GM12878 (cell line): Measurements from ENCODE around the gene TGFBR1. TPM values are rescaled to one million over a fixed set of nuclear protein-coding genes. Genes with fewer than 3 reads are reported as not detected.

ENCODE experiments used
- ATAC-seq: fragments of 200-7000 bp; cut with Tn5 transposase; 3 replicates; pipeline ENCODE4 v1.9.1; 2020; ENCODE audit warnings: mild to moderate bottlenecking, moderate library complexity
- BruUV-seq: library from RNA; stranded (reverse); fragments of 400-500 nt; replicated peaks from 2 replicates; lab custom pipeline; 2021; lab: Mats Ljungman, UMichigan
- CTCF ChIA-PET: fragments of 300-600 bp; sonication (Branson Sonifier 250); formaldehyde crosslinking; extraction: SDS; loops from one replicate; lab custom pipeline; 2021; ENCODE audit warnings: inconsistent platforms; lab: Yijun Ruan, JAX
- POLR2A ChIA-PET: fragments of 350-600 bp; formaldehyde crosslinking; extraction: SDS; loops from one replicate; lab custom pipeline; 2021; ENCODE audit warnings: inconsistent platforms; lab: Charles Lee
- RAD21 ChIA-PET: fragments of 300-600 bp; sonication (Branson Sonifier 250); formaldehyde crosslinking; loops from one replicate; lab custom pipeline; 2023; ENCODE audit warnings: antibody characterized with exemption; ENCODE audit not compliant: unreplicated experiment; lab: Charles Lee
- SMC1A ChIA-PET: fragments of 300-600 bp; sonication (Branson Sonifier 250); formaldehyde crosslinking; loops from one replicate; lab custom pipeline; 2023; ENCODE audit not compliant: unreplicated experiment, uncharacterized antibody; lab: Charles Lee
- DNase-seq: peaks from one replicate; pipeline ENCODE4 v3.0.0-alpha.2; 2011; ENCODE audit warnings: low read depth, low spot score
- FAIRE-seq: peaks from 3 replicates; lab custom pipeline; 2011; peaks lifted over from hg19 to GRCh38; lab: Jason Lieb, UNC
- H2AFZ ChIP-seq: 2 replicates; pipeline ENCODE4 v1.6.0; 2011; ENCODE audit warnings: low read depth, low read length, control low read depth; ENCODE audit not compliant: control insufficient read depth
- H3K27ac ChIP-seq: 2 replicates; pipeline ENCODE4 v1.5.1; 2011; ENCODE audit warnings: control low read depth; ENCODE audit not compliant: control insufficient read depth, insufficient read depth
- H3K27me3 ChIP-seq, 2 experiments: replicated peaks in 1 of 2; 2 replicates each; pipeline versions ENCODE4 v1.6.0 to v1.6.1; 2011; ENCODE audit warnings: low read length in 1 of 2; ENCODE audit not compliant: control insufficient read depth in 2 of 2, insufficient read depth in 2 of 2
- H3K36me3 ChIP-seq, 2 experiments: 2 replicates each; pipeline ENCODE4 v1.5.1; 2011; ENCODE audit warnings: low read length in 1 of 2; ENCODE audit not compliant: control insufficient read depth in 2 of 2, insufficient read depth in 2 of 2
- H3K4me1 ChIP-seq: 2 replicates; pipeline ENCODE4 v1.6.1; 2011; ENCODE audit warnings: mild to moderate bottlenecking, low read length, moderate library complexity, mixed read lengths; ENCODE audit not compliant: control insufficient read depth, insufficient read depth
- H3K4me2 ChIP-seq: 2 replicates; pipeline ENCODE4 v1.6.0; 2011; ENCODE audit warnings: control low read depth; ENCODE audit not compliant: control insufficient read depth, insufficient read depth
- H3K4me3 ChIP-seq: fragments of 200-600 bp; sonication (generic); 2 replicates; pipeline ENCODE4 v1.5.1; 2016
- H3K79me2 ChIP-seq: 2 replicates; pipeline ENCODE4 v1.6.0; 2011; ENCODE audit warnings: low read length; ENCODE audit not compliant: control insufficient read depth, insufficient read depth
- H3K9ac ChIP-seq: 2 replicates; pipeline ENCODE4 v1.8.0; 2011; ENCODE audit warnings: low read length, control low read depth, mixed read lengths; ENCODE audit not compliant: control insufficient read depth, insufficient read depth
- H3K9me3 ChIP-seq: replicated peaks from 3 replicates; pipeline ENCODE4 v1.5.1; 2011; ENCODE audit warnings: mild to moderate bottlenecking, low read length; ENCODE audit not compliant: control insufficient read depth, insufficient read depth
- H4K20me1 ChIP-seq: 2 replicates; pipeline ENCODE4 v1.6.0; 2011; ENCODE audit not compliant: control insufficient read depth, insufficient read depth
- CBX5 ChIP-seq: sonication (generic); IDR thresholded peaks from 2 replicates; pipeline ENCODE4 v1.6.1; 2016; ENCODE audit warnings: low read depth, moderate library complexity, mild to moderate bottlenecking, inconsistent platforms
- CHD4 ChIP-seq: fragments of 200-600 bp; sonication (generic); IDR thresholded peaks from 2 replicates; pipeline ENCODE4 v1.6.1; 2016; ENCODE audit warnings: mild to moderate bottlenecking
- FOS ChIP-seq: IDR thresholded peaks from 3 replicates; pipeline ENCODE4 v1.6.1; 2011; ENCODE audit warnings: borderline replicate concordance; ENCODE audit not compliant: insufficient read length; ENCODE audit errors: extremely low read depth
- GABPA ChIP-seq: IDR thresholded peaks from 2 replicates; pipeline ENCODE4 v1.6.1; 2014; ENCODE audit warnings: antibody characterized with exemption, low read depth, mild to moderate bottlenecking, inconsistent platforms
- IRF3 ChIP-seq: fragments of 450-650 bp; IDR thresholded peaks from 2 replicates; pipeline ENCODE4 v1.6.1; 2014; ENCODE audit warnings: mild to moderate bottlenecking
- MYB ChIP-seq: fragments of 150-350 bp; IDR thresholded peaks from 2 replicates; pipeline ENCODE4 v1.6.1; 2014; ENCODE audit warnings: mild to moderate bottlenecking, low read depth, low read length, borderline replicate concordance
- NFYB ChIP-seq: IDR thresholded peaks from 2 replicates; pipeline ENCODE4 v1.6.1; 2011; ENCODE audit warnings: low read depth, mild to moderate bottlenecking, low read length, improper control_type of control experiment, moderate library complexity; ENCODE audit not compliant: insufficient read depth
- NRF1 ChIP-seq: conservative IDR thresholded peaks from 2 replicates; pipeline ENCODE4 v1.6.1; 2011; ENCODE audit warnings: mild to moderate bottlenecking, low read depth, low read length, improper control_type of control experiment
- PML ChIP-seq: IDR thresholded peaks from 2 replicates; pipeline ENCODE4 v1.6.1; 2012; ENCODE audit warnings: low read length, inconsistent platforms
- POLR2AphosphoS2 ChIP-seq: IDR thresholded peaks from 2 replicates; pipeline ENCODE4 v1.6.1; 2011; ENCODE audit warnings: low read depth, mild to moderate bottlenecking, low read length, improper control_type of control experiment, moderate library complexity
- RAD51 ChIP-seq: fragments of 450-650 bp; IDR thresholded peaks from 2 replicates; pipeline ENCODE4 v1.6.1; 2016; ENCODE audit warnings: moderate library complexity, mild to moderate bottlenecking, inconsistent platforms
- SMAD1 ChIP-seq: fragments of 450-650 bp; IDR thresholded peaks from 2 replicates; pipeline ENCODE4 v1.6.1; 2018; ENCODE audit warnings: mild to moderate bottlenecking, low read depth; ENCODE audit not compliant: partially characterized antibody
- SMAD5 ChIP-seq: IDR thresholded peaks from 2 replicates; pipeline ENCODE4 v1.6.1; 2016; ENCODE audit warnings: antibody characterized with exemption, low read depth
- SREBF2 ChIP-seq: IDR thresholded peaks from 2 replicates; pipeline ENCODE4 v1.6.1; 2012; ENCODE audit warnings: mild to moderate bottlenecking, low read length
- TCF3 ChIP-seq: IDR thresholded peaks from 2 replicates; pipeline ENCODE4 v1.6.1; 2012; ENCODE audit warnings: low read depth, mild to moderate bottlenecking, low read length, borderline replicate concordance; ENCODE audit not compliant: insufficient read depth
- YBX1 ChIP-seq: fragments of 450-650 bp; IDR thresholded peaks from 2 replicates; pipeline ENCODE4 v1.6.1; 2016; ENCODE audit warnings: antibody characterized with exemption
- WGBS: methylation state at CpG from one replicate; pipeline ENCODE4 v1.1.6; 2016; ENCODE audit warnings: low lambda C conversion rate; ENCODE audit not compliant: insufficient replicate concordance, insufficient coverage; ENCODE audit errors: missing lambda C conversion rate; 5-methylcytosine and 5-hydroxymethylcytosine counted together
- in situ Hi-C: fragments of 300-500 bp; cut with MboI; formaldehyde crosslinking; loops from 9 replicates; pipeline ENCODE4 v1.14.3; 2018; ENCODE audit warnings: mixed read lengths
- intact Hi-C: fragments of 100-400 bp; cut with micrococcal nuclease; formaldehyde crosslinking; loops from one replicate; pipeline ENCODE4 v1.14.2; 2022; ENCODE audit not compliant: unreplicated experiment
- polyA plus RNA-seq, 11 experiments: library from polyadenylated mRNA; depleted of rRNA in 4 of 11; unstranded in 6 of 11; stranded (reverse) in 5 of 11; fragments of >200 nt; fragmentation: Nextera tagmentation in 4 of 11; fragmentation: Illumina TruSeq in 1 of 11; extraction: Ambion mirVana in 4 of 11; extraction: Trizol in 1 of 11; gene quantifications; 1 replicate in 1 of 11; 2 replicates in 10 of 11; pipeline versions ENCODE4 v1.2.1 to v1.2.3, GENCODE V29; 2011 to 2016; ENCODE audit warnings: inconsistent platforms in 2 of 11, missing spikeins in 2 of 11, low read depth in 1 of 11
- total RNA-seq, 4 experiments: library from RNA; depleted of rRNA in 3 of 4; stranded (reverse); fragments of >200 nt in 3 of 4; fragmentation: Illumina TruSeq in 1 of 4; extraction: Trizol in 1 of 4; gene quantifications; 2 replicates each; pipeline versions ENCODE4 v1.2.1 to v1.2.3, GENCODE V29; 2013 to 2021
- TF ChIP-seq, protein P1 (sequence below): fragments of 450-650 bp; IDR thresholded peaks from 2 replicates; pipeline ENCODE4 v1.6.1; 2017; ENCODE audit warnings: mild to moderate bottlenecking, moderate library complexity
- TF ChIP-seq, protein P2 (sequence below): IDR thresholded peaks from 2 replicates; pipeline ENCODE4 v1.6.1; 2012; ENCODE audit warnings: low read depth, low read length, improper control_type of control experiment

TGFBR1 gene
- total and polyA plus RNA-seq, 10 of the 15 experiments (the other 5 are each of a cell fraction or from before 2014, with no cell fraction given) = 2.9 to 27.2 (median 16.6) TPM

DNA sequence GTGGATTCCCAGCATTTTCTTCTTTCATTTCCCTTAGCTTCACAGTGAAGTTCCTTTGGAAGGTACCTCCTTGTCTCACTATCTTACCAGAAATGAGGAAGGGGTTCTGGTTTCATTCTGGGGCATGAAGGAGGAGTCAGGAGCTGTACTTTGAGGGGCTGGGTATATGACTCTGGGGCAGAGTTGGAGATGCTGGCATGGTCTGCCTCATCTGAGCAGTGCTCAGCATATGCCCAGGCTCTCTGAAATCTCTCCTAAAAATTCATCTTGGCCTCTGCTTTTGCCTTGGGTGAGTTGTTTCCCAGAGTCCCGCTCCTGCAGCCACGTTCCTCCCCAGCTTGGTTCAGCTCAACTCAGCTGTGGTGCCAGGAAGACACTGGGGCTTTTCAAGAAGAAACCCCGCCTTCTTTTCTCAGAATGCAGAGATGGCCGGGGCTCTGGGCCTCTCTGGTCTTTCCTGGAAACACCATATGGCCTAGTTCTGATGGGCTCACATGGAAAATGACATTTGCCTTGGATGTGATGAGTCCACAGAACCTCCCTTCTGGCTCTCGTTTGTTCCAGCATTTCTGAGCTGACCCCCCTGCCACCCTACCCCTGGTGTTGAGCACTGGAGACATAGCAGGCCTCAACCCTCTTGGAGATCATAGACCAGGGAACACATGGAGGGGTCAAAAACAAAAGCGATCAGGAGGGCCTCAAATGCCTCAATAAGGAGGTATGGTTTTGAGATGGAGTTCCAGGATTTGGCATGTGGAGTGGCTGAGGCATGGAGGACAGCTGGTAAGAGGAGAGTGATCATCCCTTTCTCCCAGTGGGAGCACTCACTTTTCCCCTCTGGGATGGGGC is 12.0 kb upstream of the TGFBR1 start:
- WGBS = 35% methylated on average over 6 of the region's 6 CpGs
- DNase-seq = no peak
- Histone ChIP-seq H3K4me2 (no peak overlapping the region), H3K79me2 (no peaks in the 10 kb centered on the region), H3K27me3 (no peaks in the 10 kb centered on the region; a peak in 1 of 4 replicates), H3K9me3 (no peaks in the 10 kb centered on the region; the same call in 2 of the 3 replicates), H3K27ac (no peak overlapping the region), H3K4me1 (no peaks in the 10 kb centered on the region), H4K20me1 (no peaks in the 10 kb centered on the region), H2AFZ (no peak overlapping the region), H3K9ac (no peak overlapping the region), H3K36me3 (no peaks in the 10 kb centered on the region), H3K4me3 (no peak overlapping the region)
- ChIA-PET CTCF (no interaction called here), SMC1A (interaction anchor here (0.7 to 1.0 kb wide), 2 partner anchors 13 to 91 kb away, joined by 3 to 4 read pairs; no protein-coding TSS in a partner anchor), RAD21 (interaction anchor here (0.5 to 1.2 kb wide), 3 partner anchors 48 to 93 kb away, joined by 3 read pairs; no protein-coding TSS in a partner anchor), POLR2A (no interaction called here)
- in situ Hi-C loops = no loop called here
- TF ChIP-seq NRF1 (no peak), SMAD5 (no peak), NFYB (no peak), PML (no peak), CHD4 (no peak), POLR2AphosphoS2 (no peak), SMAD1 (no peak), FOS (no peak), CBX5 (no peak), YBX1 (no peak), SREBF2 (no peak), MYB (no peak), GABPA (no peak), TCF3 (no peak), IRF3 (no peak), RAD51 (no peak)
- TF ChIP-seq, protein P1, sequence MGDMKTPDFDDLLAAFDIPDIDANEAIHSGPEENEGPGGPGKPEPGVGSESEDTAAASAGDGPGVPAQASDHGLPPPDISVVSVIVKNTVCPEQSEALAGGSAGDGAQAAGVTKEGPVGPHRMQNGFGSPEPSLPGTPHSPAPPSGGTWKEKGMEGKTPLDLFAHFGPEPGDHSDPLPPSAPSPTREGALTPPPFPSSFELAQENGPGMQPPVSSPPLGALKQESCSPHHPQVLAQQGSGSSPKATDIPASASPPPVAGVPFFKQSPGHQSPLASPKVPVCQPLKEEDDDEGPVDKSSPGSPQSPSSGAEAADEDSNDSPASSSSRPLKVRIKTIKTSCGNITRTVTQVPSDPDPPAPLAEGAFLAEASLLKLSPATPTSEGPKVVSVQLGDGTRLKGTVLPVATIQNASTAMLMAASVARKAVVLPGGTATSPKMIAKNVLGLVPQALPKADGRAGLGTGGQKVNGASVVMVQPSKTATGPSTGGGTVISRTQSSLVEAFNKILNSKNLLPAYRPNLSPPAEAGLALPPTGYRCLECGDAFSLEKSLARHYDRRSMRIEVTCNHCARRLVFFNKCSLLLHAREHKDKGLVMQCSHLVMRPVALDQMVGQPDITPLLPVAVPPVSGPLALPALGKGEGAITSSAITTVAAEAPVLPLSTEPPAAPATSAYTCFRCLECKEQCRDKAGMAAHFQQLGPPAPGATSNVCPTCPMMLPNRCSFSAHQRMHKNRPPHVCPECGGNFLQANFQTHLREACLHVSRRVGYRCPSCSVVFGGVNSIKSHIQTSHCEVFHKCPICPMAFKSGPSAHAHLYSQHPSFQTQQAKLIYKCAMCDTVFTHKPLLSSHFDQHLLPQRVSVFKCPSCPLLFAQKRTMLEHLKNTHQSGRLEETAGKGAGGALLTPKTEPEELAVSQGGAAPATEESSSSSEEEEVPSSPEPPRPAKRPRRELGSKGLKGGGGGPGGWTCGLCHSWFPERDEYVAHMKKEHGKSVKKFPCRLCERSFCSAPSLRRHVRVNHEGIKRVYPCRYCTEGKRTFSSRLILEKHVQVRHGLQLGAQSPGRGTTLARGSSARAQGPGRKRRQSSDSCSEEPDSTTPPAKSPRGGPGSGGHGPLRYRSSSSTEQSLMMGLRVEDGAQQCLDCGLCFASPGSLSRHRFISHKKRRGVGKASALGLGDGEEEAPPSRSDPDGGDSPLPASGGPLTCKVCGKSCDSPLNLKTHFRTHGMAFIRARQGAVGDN = no peak
- TF ChIP-seq, protein P2, sequence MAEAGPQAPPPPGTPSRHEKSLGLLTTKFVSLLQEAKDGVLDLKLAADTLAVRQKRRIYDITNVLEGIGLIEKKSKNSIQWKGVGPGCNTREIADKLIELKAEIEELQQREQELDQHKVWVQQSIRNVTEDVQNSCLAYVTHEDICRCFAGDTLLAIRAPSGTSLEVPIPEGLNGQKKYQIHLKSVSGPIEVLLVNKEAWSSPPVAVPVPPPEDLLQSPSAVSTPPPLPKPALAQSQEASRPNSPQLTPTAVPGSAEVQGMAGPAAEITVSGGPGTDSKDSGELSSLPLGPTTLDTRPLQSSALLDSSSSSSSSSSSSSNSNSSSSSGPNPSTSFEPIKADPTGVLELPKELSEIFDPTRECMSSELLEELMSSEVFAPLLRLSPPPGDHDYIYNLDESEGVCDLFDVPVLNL = no peak
- BruUV-seq = no TSS peak
- no peak for FAIRE-seq
- ATAC-seq = no peak
- intact Hi-C loops = no loop called here
